DND-41 (cell line): ENCODE data around the gene MAST2.

Source experiments
- EZH2 ChIP-seq: IDR thresholded peaks from 3 replicates; pipeline ENCODE4 v1.6.1; 2012; ENCODE audit warnings: borderline replicate concordance, low read depth, mild to moderate bottlenecking, moderate library complexity, low read length, inconsistent platforms; ENCODE audit not compliant: severe bottlenecking
- TF ChIP-seq, protein P1 (sequence below): IDR thresholded peaks from 2 replicates; pipeline ENCODE4 v1.5.1; 2012; ENCODE audit warnings: borderline replicate concordance, low read length, moderate library complexity, mild to moderate bottlenecking; ENCODE audit not compliant: poor library complexity, severe bottlenecking; ENCODE audit errors: extremely low read depth

DNA sequence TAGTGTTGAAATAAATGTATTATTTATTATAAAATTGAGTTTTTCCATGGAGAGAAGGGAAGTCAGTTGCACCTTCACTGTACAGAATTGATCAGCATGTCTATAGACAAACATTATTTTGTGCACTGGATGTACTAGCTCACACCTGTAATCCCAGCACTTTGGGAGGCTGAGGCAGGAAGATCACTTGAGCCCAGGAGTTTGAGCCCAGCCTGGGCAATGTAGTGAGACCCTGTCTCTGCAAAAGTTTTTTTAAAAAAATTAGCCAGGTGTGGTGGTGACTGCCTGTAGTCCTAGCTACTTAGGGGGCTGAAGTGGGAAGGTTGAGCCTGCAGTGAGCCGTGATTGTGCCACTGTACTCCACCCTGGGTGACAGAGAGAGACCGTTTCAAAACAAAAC is 87.7 kb downstream of the MAST2 start:
- TF ChIP-seq, protein P1, sequence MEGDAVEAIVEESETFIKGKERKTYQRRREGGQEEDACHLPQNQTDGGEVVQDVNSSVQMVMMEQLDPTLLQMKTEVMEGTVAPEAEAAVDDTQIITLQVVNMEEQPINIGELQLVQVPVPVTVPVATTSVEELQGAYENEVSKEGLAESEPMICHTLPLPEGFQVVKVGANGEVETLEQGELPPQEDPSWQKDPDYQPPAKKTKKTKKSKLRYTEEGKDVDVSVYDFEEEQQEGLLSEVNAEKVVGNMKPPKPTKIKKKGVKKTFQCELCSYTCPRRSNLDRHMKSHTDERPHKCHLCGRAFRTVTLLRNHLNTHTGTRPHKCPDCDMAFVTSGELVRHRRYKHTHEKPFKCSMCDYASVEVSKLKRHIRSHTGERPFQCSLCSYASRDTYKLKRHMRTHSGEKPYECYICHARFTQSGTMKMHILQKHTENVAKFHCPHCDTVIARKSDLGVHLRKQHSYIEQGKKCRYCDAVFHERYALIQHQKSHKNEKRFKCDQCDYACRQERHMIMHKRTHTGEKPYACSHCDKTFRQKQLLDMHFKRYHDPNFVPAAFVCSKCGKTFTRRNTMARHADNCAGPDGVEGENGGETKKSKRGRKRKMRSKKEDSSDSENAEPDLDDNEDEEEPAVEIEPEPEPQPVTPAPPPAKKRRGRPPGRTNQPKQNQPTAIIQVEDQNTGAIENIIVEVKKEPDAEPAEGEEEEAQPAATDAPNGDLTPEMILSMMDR = no peak
- TF ChIP-seq EZH2 = no peak
